Liver (tissue), 9 donors: Measurements from ENCODE around the gene GPC1. TPM values are rescaled to one million over a fixed set of nuclear protein-coding genes. Genes with fewer than 3 reads are reported as not detected.

Experiments used
- DNase-seq: peaks from one replicate; pipeline ENCODE4 v3.0.0-alpha.2; 2017; ENCODE audit warnings: low spot score
- H3K27ac ChIP-seq, 2 donors: one replicate each; pipeline ENCODE4 v1.7.0; 2013; ENCODE audit warnings: inconsistent platforms in 2 of 2, low read length in 2 of 2, control low read depth in 1 of 2, low read depth in 1 of 2, mild to moderate bottlenecking in 1 of 2
- H3K27me3 ChIP-seq, 4 donors: one replicate each; pipeline versions ENCODE4 v1.6.1 to v1.7.0; 2013; ENCODE audit warnings: low read length in 3 of 4, inconsistent platforms in 1 of 4, mild to moderate bottlenecking in 1 of 4, moderate library complexity in 1 of 4; ENCODE audit not compliant: control insufficient read depth in 4 of 4, insufficient read depth in 4 of 4
- H3K36me3 ChIP-seq, 4 donors: one replicate each; pipeline versions ENCODE4 v1.6.1 to v1.7.0; 2013; ENCODE audit warnings: low read length in 3 of 4, mild to moderate bottlenecking in 3 of 4, low read depth in 1 of 4, moderate library complexity in 1 of 4; ENCODE audit not compliant: control insufficient read depth in 4 of 4, insufficient read depth in 3 of 4
- H3K4me1 ChIP-seq, 4 donors: one replicate each; pipeline versions ENCODE4 v1.6.1 to v1.7.0; 2013; ENCODE audit warnings: low read length in 3 of 4, mild to moderate bottlenecking in 3 of 4, moderate library complexity in 1 of 4; ENCODE audit not compliant: control insufficient read depth in 4 of 4, insufficient read depth in 4 of 4
- H3K4me3 ChIP-seq, 3 donors: one replicate each; pipeline versions ENCODE4 v1.6.1 to v1.7.0; 2013; ENCODE audit warnings: low read length in 3 of 3, control low read depth in 1 of 3, low read depth in 1 of 3, mild to moderate bottlenecking in 1 of 3
- H3K9ac ChIP-seq, 2 donors: one replicate each; pipeline ENCODE4 v1.7.0; 2013; ENCODE audit warnings: low read length in 2 of 2, mild to moderate bottlenecking in 2 of 2, moderate library complexity in 2 of 2, control low read depth in 1 of 2, low read depth in 1 of 2
- H3K9me3 ChIP-seq, 4 donors: one replicate each; pipeline versions ENCODE4 v1.6.1 to v1.7.0; 2013; ENCODE audit warnings: low read length in 3 of 4; ENCODE audit not compliant: control insufficient read depth in 4 of 4
- EGR1 ChIP-seq, 2 donors: IDR thresholded peaks; 2 replicates each; pipeline ENCODE4 v1.6.1; 2016 to 2018; ENCODE audit warnings: antibody characterized with exemption in 2 of 2, low read depth in 2 of 2
- FOXA2 ChIP-seq: IDR thresholded peaks from 2 replicates; pipeline ENCODE4 v1.6.1; 2016; ENCODE audit warnings: antibody characterized with exemption
- HNF4A ChIP-seq, 2 donors: conservative IDR thresholded peaks; 2 replicates each; pipeline ENCODE4 v1.6.1; 2016; ENCODE audit warnings: antibody characterized with exemption in 2 of 2, mild to moderate bottlenecking in 2 of 2
- NR2F2 ChIP-seq: IDR thresholded peaks from 2 replicates; pipeline ENCODE4 v1.6.1; 2016; ENCODE audit warnings: antibody characterized with exemption
- RAD21 ChIP-seq, 2 donors: IDR thresholded peaks; 2 replicates each; pipeline ENCODE4 v1.6.1; 2016; ENCODE audit warnings: antibody characterized with exemption in 2 of 2, mild to moderate bottlenecking in 2 of 2
- RXRA ChIP-seq, 2 donors: IDR thresholded peaks; 2 replicates each; pipeline ENCODE4 v1.6.1; 2017 to 2018; ENCODE audit warnings: antibody characterized with exemption in 2 of 2, mild to moderate bottlenecking in 1 of 2
- SP1 ChIP-seq: IDR thresholded peaks from 2 replicates; pipeline ENCODE4 v1.6.1; 2018; ENCODE audit warnings: antibody characterized with exemption, mild to moderate bottlenecking
- TAF1 ChIP-seq: conservative IDR thresholded peaks from 2 replicates; pipeline ENCODE4 v1.6.1; 2016; ENCODE audit warnings: antibody characterized with exemption, mild to moderate bottlenecking
- WGBS: extraction: QIAGEN DNeasy Blood & Tissue Kit; methylation state at CpG from one replicate; pipeline ENCODE4 v1.1.7; 2013; 5-methylcytosine and 5-hydroxymethylcytosine counted together
- polyA plus RNA-seq, 2 donors: library from polyadenylated mRNA; stranded (reverse) in 1 of 2; unstranded in 1 of 2; fragments of 200-250 nt in 1 of 2; fragments of >200 nt in 1 of 2; fragmentation: Nextera tagmentation in 1 of 2; extraction: Ambion mirVana in 1 of 2; gene quantifications; one replicate each; pipeline versions ENCODE4 v1.2.1 to v1.2.3, GENCODE V29; 2013 to 2015
- total RNA-seq, 2 donors: library from RNA; depleted of rRNA; stranded (reverse); fragments of >200 nt; gene quantifications; one replicate each; pipeline ENCODE4 v1.2.3, GENCODE V29; 2014
- TF ChIP-seq, protein P1 (sequence below): IDR thresholded peaks from 2 replicates; pipeline ENCODE4 v1.6.1; 2016; ENCODE audit warnings: antibody characterized with exemption
- TF ChIP-seq, protein P2 (sequence below): IDR thresholded peaks from 2 replicates; pipeline ENCODE4 v1.6.1; 2016; ENCODE audit warnings: antibody characterized with exemption
- TF ChIP-seq, protein P3 (sequence below): fragments of 150-350 bp; IDR thresholded peaks from 2 replicates; pipeline ENCODE4 v1.5.1; 2017; ENCODE audit warnings: improper control_type of control experiment, low read depth, low read length; ENCODE audit not compliant: missing input control
- TF ChIP-seq, protein P4 (sequence below): IDR thresholded peaks from 2 replicates; pipeline ENCODE4 v1.6.1; 2016; ENCODE audit warnings: antibody characterized with exemption, mild to moderate bottlenecking
- donor health status: healthy.
- donor health status: healthy.
- donor health status: healthy.
- donor health status: healthy.
- donor health status: healthy.

The GPC1 gene
- total and polyA plus RNA-seq, 4 donors, result 3.2 to 41.0 (median 9.1) TPM

DNA sequence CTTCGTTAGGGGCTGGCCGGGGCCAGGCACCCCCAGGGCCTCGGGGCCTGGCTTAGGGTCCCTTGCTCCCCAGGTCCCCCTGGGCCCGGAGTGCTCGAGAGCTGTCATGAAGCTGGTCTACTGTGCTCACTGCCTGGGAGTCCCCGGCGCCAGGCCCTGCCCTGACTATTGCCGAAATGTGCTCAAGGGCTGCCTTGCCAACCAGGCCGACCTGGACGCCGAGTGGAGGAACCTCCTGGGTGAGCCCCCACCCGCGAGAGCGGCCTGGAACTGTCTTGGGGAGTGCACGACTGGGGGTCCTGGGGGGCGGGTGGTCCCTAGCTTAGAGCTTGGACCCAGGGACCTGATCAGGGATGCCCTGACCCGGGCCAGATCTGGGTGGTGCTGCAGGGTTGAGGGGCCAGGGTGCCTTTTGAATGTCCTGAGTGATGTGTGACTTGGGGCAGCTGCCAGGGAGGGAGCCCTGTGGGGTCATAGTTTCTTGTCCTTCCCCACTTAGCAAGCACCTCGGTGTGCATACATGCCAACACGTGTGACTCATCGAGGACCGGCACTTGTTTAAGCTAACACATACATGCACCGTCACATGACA is 27.9 kb downstream of the GPC1 start:
- Histone ChIP-seq H3K36me3 (peaks cover 0 to 8% (median 4%) of the 10 kb centered on the region in 4 donors), H3K4me1 (peaks cover 0 to 10% (median 3%) of the 10 kb centered on the region in 4 donors), H3K27me3 (no peaks in the 10 kb centered on the region), H3K4me3 (no peak overlapping the region), H3K9me3 (no peaks in the 10 kb centered on the region), H3K27ac (no peak overlapping the region), H3K9ac (no peak overlapping the region)
- TF ChIP-seq SP1 (no peak), EGR1 (IDR thresholded peaks at IDR 0.05; ENCODE audit: low read depth in 2 of 2) (no peak), RAD21 (IDR thresholded peaks at IDR 0.05) (no peak)
- 91% methylated on average over 22 of the region's 22 CpGs for WGBS
- no peak for DNase-seq

DNA sequence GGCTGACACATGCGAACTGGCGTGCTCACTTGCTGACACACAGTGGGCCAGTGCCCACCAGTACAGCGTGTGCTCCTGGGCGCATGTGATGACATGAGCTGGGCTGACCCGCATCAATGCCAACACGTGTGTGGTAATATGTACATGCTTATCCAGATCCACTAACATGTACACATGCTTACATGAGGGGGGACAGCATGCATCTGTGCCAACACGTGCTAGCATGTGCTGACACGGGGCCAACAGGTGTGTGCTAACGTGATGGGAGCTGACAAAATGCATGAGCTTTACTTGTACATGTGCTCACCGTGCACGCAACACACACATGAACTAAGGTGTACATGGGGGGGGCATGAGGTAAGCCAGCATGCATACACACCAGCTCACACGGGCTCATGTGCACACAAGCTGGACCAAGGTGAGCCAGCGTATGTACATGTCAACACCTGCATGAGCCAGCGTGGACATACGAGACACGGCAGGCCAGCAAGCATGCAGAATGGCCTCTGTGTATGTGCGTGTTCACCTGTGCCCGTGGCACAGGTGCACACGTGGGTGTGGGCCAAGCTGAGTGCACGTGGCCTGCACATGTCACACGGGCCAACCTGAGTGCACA is 28.5 kb downstream of the GPC1 start:
- no peak for TF ChIP-seq HNF4A (conservative IDR thresholded peaks at IDR 0.05)
- no peak for TF ChIP-seq EGR1 (IDR thresholded peaks at IDR 0.05; ENCODE audit: low read depth in 2 of 2)
- no peak for TF ChIP-seq RXRA (IDR thresholded peaks at IDR 0.05)
- no peak for TF ChIP-seq RAD21 (IDR thresholded peaks at IDR 0.05)
- TF ChIP-seq TAF1, result no peak
- TF ChIP-seq SP1, result no peak
- no peak for TF ChIP-seq NR2F2
- TF ChIP-seq, protein P1, sequence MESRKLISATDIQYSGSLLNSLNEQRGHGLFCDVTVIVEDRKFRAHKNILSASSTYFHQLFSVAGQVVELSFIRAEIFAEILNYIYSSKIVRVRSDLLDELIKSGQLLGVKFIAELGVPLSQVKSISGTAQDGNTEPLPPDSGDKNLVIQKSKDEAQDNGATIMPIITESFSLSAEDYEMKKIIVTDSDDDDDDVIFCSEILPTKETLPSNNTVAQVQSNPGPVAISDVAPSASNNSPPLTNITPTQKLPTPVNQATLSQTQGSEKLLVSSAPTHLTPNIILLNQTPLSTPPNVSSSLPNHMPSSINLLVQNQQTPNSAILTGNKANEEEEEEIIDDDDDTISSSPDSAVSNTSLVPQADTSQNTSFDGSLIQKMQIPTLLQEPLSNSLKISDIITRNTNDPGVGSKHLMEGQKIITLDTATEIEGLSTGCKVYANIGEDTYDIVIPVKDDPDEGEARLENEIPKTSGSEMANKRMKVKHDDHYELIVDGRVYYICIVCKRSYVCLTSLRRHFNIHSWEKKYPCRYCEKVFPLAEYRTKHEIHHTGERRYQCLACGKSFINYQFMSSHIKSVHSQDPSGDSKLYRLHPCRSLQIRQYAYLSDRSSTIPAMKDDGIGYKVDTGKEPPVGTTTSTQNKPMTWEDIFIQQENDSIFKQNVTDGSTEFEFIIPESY, result no peak
- TF ChIP-seq, protein P2, sequence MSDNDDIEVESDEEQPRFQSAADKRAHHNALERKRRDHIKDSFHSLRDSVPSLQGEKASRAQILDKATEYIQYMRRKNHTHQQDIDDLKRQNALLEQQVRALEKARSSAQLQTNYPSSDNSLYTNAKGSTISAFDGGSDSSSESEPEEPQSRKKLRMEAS, result no peak
- TF ChIP-seq, protein P3, sequence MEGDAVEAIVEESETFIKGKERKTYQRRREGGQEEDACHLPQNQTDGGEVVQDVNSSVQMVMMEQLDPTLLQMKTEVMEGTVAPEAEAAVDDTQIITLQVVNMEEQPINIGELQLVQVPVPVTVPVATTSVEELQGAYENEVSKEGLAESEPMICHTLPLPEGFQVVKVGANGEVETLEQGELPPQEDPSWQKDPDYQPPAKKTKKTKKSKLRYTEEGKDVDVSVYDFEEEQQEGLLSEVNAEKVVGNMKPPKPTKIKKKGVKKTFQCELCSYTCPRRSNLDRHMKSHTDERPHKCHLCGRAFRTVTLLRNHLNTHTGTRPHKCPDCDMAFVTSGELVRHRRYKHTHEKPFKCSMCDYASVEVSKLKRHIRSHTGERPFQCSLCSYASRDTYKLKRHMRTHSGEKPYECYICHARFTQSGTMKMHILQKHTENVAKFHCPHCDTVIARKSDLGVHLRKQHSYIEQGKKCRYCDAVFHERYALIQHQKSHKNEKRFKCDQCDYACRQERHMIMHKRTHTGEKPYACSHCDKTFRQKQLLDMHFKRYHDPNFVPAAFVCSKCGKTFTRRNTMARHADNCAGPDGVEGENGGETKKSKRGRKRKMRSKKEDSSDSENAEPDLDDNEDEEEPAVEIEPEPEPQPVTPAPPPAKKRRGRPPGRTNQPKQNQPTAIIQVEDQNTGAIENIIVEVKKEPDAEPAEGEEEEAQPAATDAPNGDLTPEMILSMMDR, result no peak
- no peak for TF ChIP-seq FOXA2
- TF ChIP-seq, protein P4, sequence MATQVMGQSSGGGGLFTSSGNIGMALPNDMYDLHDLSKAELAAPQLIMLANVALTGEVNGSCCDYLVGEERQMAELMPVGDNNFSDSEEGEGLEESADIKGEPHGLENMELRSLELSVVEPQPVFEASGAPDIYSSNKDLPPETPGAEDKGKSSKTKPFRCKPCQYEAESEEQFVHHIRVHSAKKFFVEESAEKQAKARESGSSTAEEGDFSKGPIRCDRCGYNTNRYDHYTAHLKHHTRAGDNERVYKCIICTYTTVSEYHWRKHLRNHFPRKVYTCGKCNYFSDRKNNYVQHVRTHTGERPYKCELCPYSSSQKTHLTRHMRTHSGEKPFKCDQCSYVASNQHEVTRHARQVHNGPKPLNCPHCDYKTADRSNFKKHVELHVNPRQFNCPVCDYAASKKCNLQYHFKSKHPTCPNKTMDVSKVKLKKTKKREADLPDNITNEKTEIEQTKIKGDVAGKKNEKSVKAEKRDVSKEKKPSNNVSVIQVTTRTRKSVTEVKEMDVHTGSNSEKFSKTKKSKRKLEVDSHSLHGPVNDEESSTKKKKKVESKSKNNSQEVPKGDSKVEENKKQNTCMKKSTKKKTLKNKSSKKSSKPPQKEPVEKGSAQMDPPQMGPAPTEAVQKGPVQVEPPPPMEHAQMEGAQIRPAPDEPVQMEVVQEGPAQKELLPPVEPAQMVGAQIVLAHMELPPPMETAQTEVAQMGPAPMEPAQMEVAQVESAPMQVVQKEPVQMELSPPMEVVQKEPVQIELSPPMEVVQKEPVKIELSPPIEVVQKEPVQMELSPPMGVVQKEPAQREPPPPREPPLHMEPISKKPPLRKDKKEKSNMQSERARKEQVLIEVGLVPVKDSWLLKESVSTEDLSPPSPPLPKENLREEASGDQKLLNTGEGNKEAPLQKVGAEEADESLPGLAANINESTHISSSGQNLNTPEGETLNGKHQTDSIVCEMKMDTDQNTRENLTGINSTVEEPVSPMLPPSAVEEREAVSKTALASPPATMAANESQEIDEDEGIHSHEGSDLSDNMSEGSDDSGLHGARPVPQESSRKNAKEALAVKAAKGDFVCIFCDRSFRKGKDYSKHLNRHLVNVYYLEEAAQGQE, result no peak
- no peak overlapping the region for H3K27ac ChIP-seq
- H3K4me1 ChIP-seq, result peaks cover 0 to 5% (median 2%) of the 10 kb centered on the region in 4 donors
- H3K9ac ChIP-seq, result no peak overlapping the region
- no peaks in the 10 kb centered on the region for H3K27me3 ChIP-seq
- 97% methylated on average over 21 of the region's 21 CpGs for WGBS
- DNase-seq, result no peak
- no peaks in the 10 kb centered on the region for H3K9me3 ChIP-seq
- H3K4me3 ChIP-seq, result no peak overlapping the region
- peaks cover 0 to 8% (median 4%) of the 10 kb centered on the region in 4 donors for H3K36me3 ChIP-seq
